Kidney (tissue), 14 donors: ENCODE results near the gene RBM44. TPM values are rescaled to one million over a fixed set of nuclear protein-coding genes. Genes with fewer than 3 reads are reported as not detected.

ENCODE experiments used
- DNase-seq, 5 donors: peaks; one replicate each; pipeline ENCODE4 v3.0.0-alpha.2; 2013 to 2020
- FAIRE-seq: peaks from 2 replicates; lab custom pipeline; 2012; peaks lifted over from hg19 to GRCh38; lab: Jason Lieb, UNC
- H3K27ac ChIP-seq, 2 donors: one replicate each; pipeline ENCODE4 v1.7.0; 2013; ENCODE audit warnings: low read depth in 2 of 2, low read length in 2 of 2, inconsistent platforms in 1 of 2
- H3K27me3 ChIP-seq: one replicate; pipeline ENCODE4 v1.7.1; 2013; ENCODE audit warnings: low read length, inconsistent platforms; ENCODE audit not compliant: control insufficient read depth, insufficient read depth
- H3K36me3 ChIP-seq, 3 donors: one replicate each; pipeline versions ENCODE4 v1.7.0 to v1.7.1; 2013; ENCODE audit warnings: low read length in 3 of 3, control low read depth in 1 of 3, inconsistent platforms in 1 of 3; ENCODE audit not compliant: insufficient read depth in 3 of 3, control insufficient read depth in 2 of 3
- H3K4me1 ChIP-seq, 3 donors: one replicate each; pipeline versions ENCODE4 v1.7.0 to v1.7.1; 2013; ENCODE audit warnings: low read length in 3 of 3, inconsistent platforms in 1 of 3, low read depth in 1 of 3; ENCODE audit not compliant: control insufficient read depth in 2 of 3, insufficient read depth in 2 of 3
- H3K4me3 ChIP-seq, 3 donors: one replicate each; pipeline versions ENCODE4 v1.7.0 to v1.8.1; 2013; ENCODE audit warnings: low read length in 3 of 3, control low read depth in 1 of 3, inconsistent platforms in 1 of 3
- H3K9ac ChIP-seq, 3 donors: one replicate each; pipeline versions ENCODE4 v1.7.0 to v1.7.1; 2013; ENCODE audit warnings: low read length in 3 of 3, control low read depth in 1 of 3, inconsistent platforms in 1 of 3
- H3K9me3 ChIP-seq, 3 donors: one replicate each; pipeline versions ENCODE4 v1.7.0 to v1.7.1; 2013; ENCODE audit warnings: low read length in 3 of 3, control low read depth in 1 of 3, inconsistent platforms in 1 of 3; ENCODE audit not compliant: control insufficient read depth in 2 of 3, insufficient read depth in 1 of 3
- intact Hi-C: fragments of 100-400 bp; cut with DNase I; formaldehyde crosslinking; loops from one replicate; pipeline ENCODE4 v1.11.1; 2022
- polyA plus RNA-seq: library from polyadenylated mRNA; stranded (reverse); fragments of 350-450 nt; fragmentation: Illumina TruSeq; extraction: RNeasy Lipid Tissue Mini Kit (QIAGEN cat#74804); gene quantifications from one replicate; pipeline ENCODE4 v1.2.3, GENCODE V29; 2014; ENCODE audit warnings: low read depth, low replicate concordance; ENCODE audit not compliant: insufficient read depth
- total RNA-seq: library from RNA; stranded (reverse); fragmentation: NEBNext Ultra II Directional; extraction: Animal tissue kit (Norgen Biotek cat#: 25700); gene quantifications from one replicate; pipeline ENCODE4 v1.2.1, GENCODE V29; 2021
- TF ChIP-seq, protein P1 (sequence below): IDR thresholded peaks from 3 replicates; pipeline ENCODE4 v1.5.1; 2012; ENCODE audit warnings: mild to moderate bottlenecking, moderate library complexity, borderline replicate concordance; ENCODE audit not compliant: insufficient read depth; ENCODE audit errors: extremely low read depth
- donor health status: control.
- donor health status: control.
- donor health status: control.
- donor health status: control.
- donor health status: control.
- donor health status: DM: yes; HTN: yes; CAD: no.
- donor health status: Normal renal cell carcinoma (clear cell type).

The RBM44 gene
- total and polyA plus RNA-seq, 2 donors from 2014 or later: 0.72 TPM; not detected in 1

DNA sequence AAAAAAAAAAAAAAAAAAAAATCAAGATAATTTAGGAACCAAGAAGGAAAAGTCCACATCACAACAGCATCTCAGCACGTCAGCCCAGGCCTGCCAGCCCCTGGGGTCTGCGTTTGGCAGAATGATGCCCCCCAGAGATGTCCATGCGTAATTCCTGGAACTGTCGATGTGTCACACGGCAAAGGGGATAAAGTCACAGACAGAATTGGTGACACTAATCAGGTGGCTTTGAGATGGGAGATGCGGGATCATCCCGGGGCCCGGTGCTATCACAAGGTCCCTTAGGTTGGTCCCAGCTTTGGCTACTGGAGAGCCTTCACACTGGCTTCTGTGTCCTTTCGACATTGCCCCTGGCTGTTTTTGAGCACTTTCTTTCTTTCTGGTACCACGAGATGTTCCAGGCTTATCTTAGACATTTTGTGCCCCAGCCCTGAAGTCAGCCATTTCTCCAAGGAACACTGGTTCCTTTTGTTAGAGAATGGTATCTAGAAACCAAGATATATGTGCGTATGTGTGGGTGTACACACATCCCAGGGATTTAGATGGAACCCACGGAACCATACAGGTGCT is 81.5 kb downstream of the RBM44 start:
- no peak overlapping the region for H3K9ac ChIP-seq
- DNase-seq (peak in 2 of 5 donors; percentile 12 to 35), FAIRE-seq (no peak)
- no peaks in the 10 kb centered on the region for H3K36me3 ChIP-seq
- intact Hi-C loops: no loop called here
- TF ChIP-seq, protein P1, sequence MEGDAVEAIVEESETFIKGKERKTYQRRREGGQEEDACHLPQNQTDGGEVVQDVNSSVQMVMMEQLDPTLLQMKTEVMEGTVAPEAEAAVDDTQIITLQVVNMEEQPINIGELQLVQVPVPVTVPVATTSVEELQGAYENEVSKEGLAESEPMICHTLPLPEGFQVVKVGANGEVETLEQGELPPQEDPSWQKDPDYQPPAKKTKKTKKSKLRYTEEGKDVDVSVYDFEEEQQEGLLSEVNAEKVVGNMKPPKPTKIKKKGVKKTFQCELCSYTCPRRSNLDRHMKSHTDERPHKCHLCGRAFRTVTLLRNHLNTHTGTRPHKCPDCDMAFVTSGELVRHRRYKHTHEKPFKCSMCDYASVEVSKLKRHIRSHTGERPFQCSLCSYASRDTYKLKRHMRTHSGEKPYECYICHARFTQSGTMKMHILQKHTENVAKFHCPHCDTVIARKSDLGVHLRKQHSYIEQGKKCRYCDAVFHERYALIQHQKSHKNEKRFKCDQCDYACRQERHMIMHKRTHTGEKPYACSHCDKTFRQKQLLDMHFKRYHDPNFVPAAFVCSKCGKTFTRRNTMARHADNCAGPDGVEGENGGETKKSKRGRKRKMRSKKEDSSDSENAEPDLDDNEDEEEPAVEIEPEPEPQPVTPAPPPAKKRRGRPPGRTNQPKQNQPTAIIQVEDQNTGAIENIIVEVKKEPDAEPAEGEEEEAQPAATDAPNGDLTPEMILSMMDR: no peak
- H3K4me3 ChIP-seq: no peak overlapping the region
- H3K27me3 ChIP-seq: no peaks in the 10 kb centered on the region
- no peak overlapping the region for H3K27ac ChIP-seq
- no peaks in the 10 kb centered on the region for H3K4me1 ChIP-seq
- H3K9me3 ChIP-seq: no peaks in the 10 kb centered on the region

DNA sequence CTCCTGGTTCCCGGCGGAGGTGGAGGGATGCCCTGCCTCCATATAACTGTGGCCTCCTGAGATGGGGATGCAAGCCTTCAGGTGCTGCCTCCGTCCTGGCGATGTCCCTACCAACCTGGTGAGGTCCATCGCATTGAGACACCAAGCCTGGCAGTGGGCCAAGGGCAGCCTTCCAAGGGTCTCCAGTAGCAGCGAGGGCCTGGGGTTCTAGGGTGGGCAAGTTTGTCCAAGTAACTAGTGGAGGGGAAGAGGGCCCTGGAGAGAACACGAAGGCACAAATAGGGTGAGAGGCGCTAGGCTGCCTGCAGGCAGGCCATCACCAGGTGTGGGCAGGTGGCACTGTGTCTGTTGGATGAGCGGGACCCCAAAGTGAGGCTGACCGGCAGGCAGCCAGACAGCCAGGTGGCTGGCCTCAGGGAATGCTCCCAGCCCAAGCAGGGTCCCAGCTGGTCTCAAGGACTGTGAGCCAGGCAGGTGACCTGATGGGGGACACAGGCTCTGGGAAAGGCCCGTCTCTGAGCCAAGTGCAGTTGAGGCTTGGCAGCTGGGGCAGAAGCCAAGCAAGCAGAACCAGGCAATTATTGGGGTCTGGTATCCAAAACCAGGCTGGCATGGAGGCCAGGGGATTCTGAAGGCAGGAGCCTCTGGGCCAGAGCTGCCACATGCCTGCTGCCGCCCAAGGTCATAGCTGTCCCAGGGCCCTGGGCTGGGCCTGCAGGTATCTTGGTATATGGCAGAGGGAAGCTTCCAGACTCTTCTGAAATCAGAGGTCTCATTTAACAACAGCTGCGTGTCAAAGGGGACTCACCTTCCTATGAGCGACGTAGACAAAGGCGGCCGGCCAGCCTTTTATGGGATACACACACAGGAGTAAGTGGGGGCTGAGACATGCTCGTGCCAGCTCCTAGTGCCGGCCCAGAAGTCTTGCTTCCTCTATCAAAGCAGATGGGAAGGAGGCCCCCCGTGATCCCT is 84.2 kb downstream of the RBM44 start:
- DNase-seq (peak in 2 of 5 donors; percentile 44 to 69), FAIRE-seq (no peak)

DNA sequence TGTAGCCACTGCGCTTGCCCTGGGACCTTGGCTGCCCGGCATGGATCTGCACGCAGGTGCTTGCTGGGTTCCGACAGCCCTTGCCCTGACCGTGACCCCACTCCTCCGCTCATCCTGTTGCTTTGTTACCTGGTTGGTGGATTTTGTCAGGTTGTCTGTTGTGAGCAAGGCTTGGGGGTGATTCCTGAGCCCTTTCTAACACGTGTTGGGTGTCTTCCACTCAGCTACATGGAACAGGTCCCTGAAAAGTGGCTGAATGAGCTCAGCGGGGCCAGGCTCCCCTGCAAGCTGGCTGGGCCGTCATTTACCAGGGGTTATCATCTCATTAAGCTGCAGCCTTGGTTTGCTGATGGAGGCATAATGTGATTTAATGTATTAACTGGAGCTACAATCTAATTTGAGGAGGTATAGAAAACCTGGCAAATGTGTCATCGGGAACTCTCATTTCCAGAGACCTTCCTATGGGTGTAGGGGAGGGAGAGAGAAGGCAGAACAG is 85.4 kb downstream of the RBM44 start:
- intact Hi-C loops: no loop called here
- peak in 2 of 5 donors; percentile 45 to 70 for DNase-seq
- H3K27ac ChIP-seq: no peak overlapping the region
- FAIRE-seq: no peak
- H3K27me3 ChIP-seq: no peaks in the 10 kb centered on the region
- H3K4me1 ChIP-seq: no peaks in the 10 kb centered on the region
- H3K36me3 ChIP-seq: no peaks in the 10 kb centered on the region
- no peaks in the 10 kb centered on the region for H3K9me3 ChIP-seq
- TF ChIP-seq, protein P1: no peak
- H3K4me3 ChIP-seq: no peak overlapping the region
- no peak overlapping the region for H3K9ac ChIP-seq

More for the DNA sequence above, 84.2 kb downstream of the RBM44 start:
- TF ChIP-seq, protein P1: no peak
- intact Hi-C loops: no loop called here
- H3K27ac ChIP-seq: no peak overlapping the region
- H3K27me3 ChIP-seq: no peaks in the 10 kb centered on the region
- no peaks in the 10 kb centered on the region for H3K36me3 ChIP-seq
- H3K4me1 ChIP-seq: no peaks in the 10 kb centered on the region
- no peak overlapping the region for H3K9ac ChIP-seq
- H3K9me3 ChIP-seq: no peaks in the 10 kb centered on the region
- H3K4me3 ChIP-seq: no peak overlapping the region
